Stimulated activated CD8-positive, alpha-beta memory T cell treated with anti-CD3 and anti-CD28 coated beads, Interleukin-4, amount 100 ng/mL, for 1 hour (primary cell): Measurements from ENCODE around the gene IQGAP2.

ENCODE experiments used
- DNase-seq, 2 donors: peaks; one replicate each; pipeline ENCODE4 v3.0.0-alpha.2; 2020; ENCODE audit warnings: low read depth in 2 of 2, low spot score in 1 of 2

IQGAP2 gene

GRCh38 chr5:76383126-76383832, 19.8 kb upstream of the IQGAP2 start:
- no peak for DNase-seq

- DNase-seq = no peak
These were observed 18.9 kb upstream of the IQGAP2 start for GRCh38 chr5:76384189-76384588.

GRCh38 chr5:76384705-76385104, 18.4 kb upstream of the IQGAP2 start:
- DNase-seq = no peak

GRCh38 chr5:76385540-76385939, 17.5 kb upstream of the IQGAP2 start:
- no peak for DNase-seq

GRCh38 chr5:76386360-76386759, 16.7 kb upstream of the IQGAP2 start:
- no peak for DNase-seq

- DNase-seq = no peak
These were observed 14.8 kb upstream of the IQGAP2 start for GRCh38 chr5:76388236-76388635.

- DNase-seq = no peak
These were observed 14.1 kb upstream of the IQGAP2 start for GRCh38 chr5:76388791-76389512.

- DNase-seq = no peak
These were observed 13.5 kb upstream of the IQGAP2 start for GRCh38 chr5:76389513-76390154.

- no peak for DNase-seq
These were observed 12.1 kb upstream of the IQGAP2 start for GRCh38 chr5:76391014-76391413.

- no peak for DNase-seq
These were observed 9.9 kb upstream of the IQGAP2 start for GRCh38 chr5:76393035-76393680.

- no peak for DNase-seq
These were observed 5.9 kb upstream of the IQGAP2 start for GRCh38 chr5:76397200-76397599.

GRCh38 chr5:76399268-76399667, 3.8 kb upstream of the IQGAP2 start:
- no peak for DNase-seq

- DNase-seq = no peak
These were observed 2.6 kb upstream of the IQGAP2 start for GRCh38 chr5:76400466-76400865.

GRCh38 chr5:76401801-76402250, 1.3 kb upstream of the IQGAP2 start:
- no peak for DNase-seq

GRCh38 chr5:76402251-76402885, 717 bp upstream of the IQGAP2 start:
- peak; percentile 46 to 61 for DNase-seq

- DNase-seq = peak in 1 of 2 donors; percentile 51
These were observed 709 bp downstream of the IQGAP2 start for GRCh38 chr5:76403766-76404222.

GRCh38 chr5:76404223-76405211, 1.4 kb downstream of the IQGAP2 start:
- DNase-seq = peak in 1 of 2 donors; percentile 35

- DNase-seq = no peak
These were observed 2.9 kb downstream of the IQGAP2 start for GRCh38 chr5:76406014-76406413.

GRCh38 chr5:76406673-76407072, 3.6 kb downstream of the IQGAP2 start:
- DNase-seq = no peak
